PC-3 (cell line): ENCODE measurements around the gene OSBPL1A.

Experiments
- CTCF ChIP-seq: fragments of 300-600 bp; sonication (generic); conservative IDR thresholded peaks from 2 replicates; pipeline ENCODE4 v1.5.1; 2017; ENCODE audit warnings: antibody characterized with exemption, low read depth, mild to moderate bottlenecking, low read length
- EZH2 ChIP-seq: fragments of 300-600 bp; sonication (generic); IDR thresholded peaks from one replicate; pipeline ENCODE4 v1.6.1; 2017; ENCODE audit warnings: antibody characterized with exemption, mild to moderate bottlenecking, low read length; ENCODE audit not compliant: unreplicated experiment

GRCh38 chr18:24293254-24293653, 104.4 kb downstream of the OSBPL1A start:
- TF ChIP-seq EZH2 (no peak), CTCF (no peak)
